Measurements from ENCODE around the gene CALHM1. TPM values are rescaled to one million over a fixed set of nuclear protein-coding genes. Genes with fewer than 3 reads are reported as not detected.

Gene CALHM1
- total RNA-seq, 1 donor from 2014 or later, result not detected

DNA sequence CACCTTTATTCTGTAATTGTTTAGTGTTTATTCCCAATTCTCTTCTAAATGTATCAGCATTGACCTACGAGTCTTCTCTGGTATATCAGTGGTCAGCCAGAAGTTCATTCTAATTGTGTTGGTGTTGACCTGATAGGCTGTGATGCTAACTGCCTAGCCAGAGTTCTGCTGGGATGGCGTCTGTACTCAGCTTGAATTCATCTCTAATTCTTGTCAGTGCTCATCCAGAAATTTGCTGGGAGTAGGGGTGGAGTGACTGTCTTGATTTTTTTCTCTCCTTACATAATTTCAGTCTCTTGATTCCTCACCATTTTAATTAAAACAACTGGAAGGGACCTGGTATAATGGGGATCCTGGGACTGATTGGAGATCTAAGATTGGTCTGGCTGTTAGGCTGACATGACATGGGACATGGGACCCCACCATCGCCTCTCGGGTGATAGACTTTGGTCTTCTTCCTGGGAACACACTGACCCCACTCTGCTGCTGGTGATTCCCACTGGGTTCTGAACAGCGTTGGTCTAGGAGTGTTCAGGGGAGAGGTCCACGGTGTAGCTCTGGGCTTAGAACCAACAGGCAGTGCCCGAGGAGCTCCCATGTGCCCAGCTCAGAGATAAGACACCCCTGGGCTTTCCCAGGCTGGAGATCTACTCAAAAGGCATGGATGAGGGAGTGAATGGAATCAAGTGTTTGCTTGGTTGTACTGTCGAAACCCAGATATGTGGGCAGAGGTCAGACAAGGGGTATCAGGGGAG, 38.6 kb upstream of the CALHM1 start:
- H3K27me3 Mint-ChIP-seq, result peaks cover 49% of the 10 kb centered on the region

DNA sequence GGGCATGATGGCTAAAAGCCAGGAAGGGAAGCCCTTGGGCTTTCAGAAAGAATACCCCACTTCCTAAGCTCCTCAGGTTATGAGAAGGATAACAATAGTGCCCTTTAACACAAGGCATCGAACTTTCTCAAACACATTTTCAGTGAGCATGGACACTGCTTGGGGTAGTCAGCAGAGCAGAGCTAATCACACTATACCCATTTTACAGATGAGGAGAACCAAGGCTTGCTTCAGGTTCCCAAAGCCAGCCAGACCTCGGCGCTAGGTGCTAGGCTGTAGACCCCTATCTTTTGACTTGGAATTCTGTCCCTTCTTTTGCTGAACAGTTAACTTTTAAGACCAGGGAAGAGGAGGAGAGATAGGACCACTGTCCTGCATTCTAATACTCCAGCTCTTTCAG, 36.6 kb upstream of the CALHM1 start:
- H3K27me3 Mint-ChIP-seq, result peaks cover 55% of the 10 kb centered on the region
- peaks cover 17% of the 10 kb centered on the region for H3K4me1 Mint-ChIP-seq (ENCODE audit: unreplicated experiment)
- no peaks in the 10 kb centered on the region for H3K36me3 Mint-ChIP-seq
- TF ChIP-seq, protein P1, sequence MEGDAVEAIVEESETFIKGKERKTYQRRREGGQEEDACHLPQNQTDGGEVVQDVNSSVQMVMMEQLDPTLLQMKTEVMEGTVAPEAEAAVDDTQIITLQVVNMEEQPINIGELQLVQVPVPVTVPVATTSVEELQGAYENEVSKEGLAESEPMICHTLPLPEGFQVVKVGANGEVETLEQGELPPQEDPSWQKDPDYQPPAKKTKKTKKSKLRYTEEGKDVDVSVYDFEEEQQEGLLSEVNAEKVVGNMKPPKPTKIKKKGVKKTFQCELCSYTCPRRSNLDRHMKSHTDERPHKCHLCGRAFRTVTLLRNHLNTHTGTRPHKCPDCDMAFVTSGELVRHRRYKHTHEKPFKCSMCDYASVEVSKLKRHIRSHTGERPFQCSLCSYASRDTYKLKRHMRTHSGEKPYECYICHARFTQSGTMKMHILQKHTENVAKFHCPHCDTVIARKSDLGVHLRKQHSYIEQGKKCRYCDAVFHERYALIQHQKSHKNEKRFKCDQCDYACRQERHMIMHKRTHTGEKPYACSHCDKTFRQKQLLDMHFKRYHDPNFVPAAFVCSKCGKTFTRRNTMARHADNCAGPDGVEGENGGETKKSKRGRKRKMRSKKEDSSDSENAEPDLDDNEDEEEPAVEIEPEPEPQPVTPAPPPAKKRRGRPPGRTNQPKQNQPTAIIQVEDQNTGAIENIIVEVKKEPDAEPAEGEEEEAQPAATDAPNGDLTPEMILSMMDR (conservative IDR thresholded peaks at IDR 0.05), result no peak
- H3K9me3 Mint-ChIP-seq, result no peaks in the 10 kb centered on the region
- DNase-seq (ENCODE audit: extremely low spot score, unreplicated experiment), result no peak
- peak overlapping the region; percentile 89 for H3K27ac Mint-ChIP-seq
- H3K4me3 Mint-ChIP-seq, result peak overlapping the region; percentile 92

More for the DNA sequence above, 38.6 kb upstream of the CALHM1 start:
- Mint-ChIP-seq H3K36me3 (no peaks in the 10 kb centered on the region), H3K27ac (peak overlapping the region; percentile 46), H3K9me3 (no peaks in the 10 kb centered on the region), H3K4me1 (ENCODE audit: unreplicated experiment) (peaks cover 16% of the 10 kb centered on the region), H3K4me3 (peak overlapping the region; percentile 74)
- TF ChIP-seq, protein P1 (conservative IDR thresholded peaks at IDR 0.05), result no peak
- no peak for DNase-seq (ENCODE audit: extremely low spot score, unreplicated experiment)

DNA sequence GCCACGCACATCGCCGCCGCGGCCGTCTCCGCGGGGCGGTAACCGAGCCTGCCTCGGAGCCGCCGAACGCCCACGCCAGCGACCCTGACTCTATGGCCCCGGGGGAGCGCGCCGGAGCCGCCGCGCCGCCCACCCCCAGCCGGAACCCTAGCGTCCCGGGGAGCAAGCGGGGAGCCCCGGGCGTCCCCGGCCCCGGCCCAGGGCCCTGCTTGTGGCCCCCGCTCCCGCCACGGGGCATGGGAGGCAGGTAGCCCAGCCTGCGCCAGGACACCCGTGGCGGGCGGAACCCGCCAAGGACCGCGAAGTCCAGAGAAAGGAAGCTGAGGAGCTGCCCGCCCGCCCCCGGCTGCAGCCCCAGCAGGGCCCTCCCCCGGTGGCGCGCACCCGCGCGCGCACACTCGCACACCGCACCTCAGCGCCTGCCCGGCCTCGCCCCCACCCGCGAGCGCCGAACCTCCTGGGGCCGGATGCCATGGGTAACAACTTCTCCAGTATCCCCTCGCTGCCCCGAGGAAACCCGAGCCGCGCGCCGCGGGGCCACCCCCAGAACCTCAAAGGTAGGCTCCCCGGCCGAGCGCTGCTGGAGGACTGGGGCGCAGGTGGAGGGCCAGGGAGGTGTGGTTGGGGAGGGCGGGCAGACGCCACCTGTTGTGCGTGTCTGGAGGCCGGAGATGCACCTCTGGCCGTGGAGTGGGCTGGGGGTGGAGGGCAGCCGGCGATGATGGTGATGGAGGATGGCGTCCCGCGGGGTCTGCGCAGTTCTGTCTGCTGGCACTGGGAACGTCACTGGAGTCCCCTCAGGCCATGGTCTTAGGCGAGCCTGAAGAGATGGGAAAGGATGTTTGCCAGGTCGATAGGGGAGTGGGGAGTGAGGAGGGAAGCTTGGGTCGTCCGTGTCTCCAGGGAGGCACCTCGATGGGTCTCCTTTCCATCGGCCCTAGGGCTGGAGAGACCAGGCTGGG, 35.5 kb upstream of the CALHM1 start:
- H3K36me3 Mint-ChIP-seq, result no peaks in the 10 kb centered on the region
- H3K27me3 Mint-ChIP-seq, result peaks cover 48% of the 10 kb centered on the region
- peaks cover 17% of the 10 kb centered on the region for H3K4me1 Mint-ChIP-seq (ENCODE audit: unreplicated experiment)
- peak overlapping the region; percentile 92 for H3K4me3 Mint-ChIP-seq
- H3K27ac Mint-ChIP-seq, result peak overlapping the region; percentile 89
- no peak for DNase-seq (ENCODE audit: extremely low spot score, unreplicated experiment)
- TF ChIP-seq, protein P1 (conservative IDR thresholded peaks at IDR 0.05), result no peak
- H3K9me3 Mint-ChIP-seq, result no peaks in the 10 kb centered on the region

DNA sequence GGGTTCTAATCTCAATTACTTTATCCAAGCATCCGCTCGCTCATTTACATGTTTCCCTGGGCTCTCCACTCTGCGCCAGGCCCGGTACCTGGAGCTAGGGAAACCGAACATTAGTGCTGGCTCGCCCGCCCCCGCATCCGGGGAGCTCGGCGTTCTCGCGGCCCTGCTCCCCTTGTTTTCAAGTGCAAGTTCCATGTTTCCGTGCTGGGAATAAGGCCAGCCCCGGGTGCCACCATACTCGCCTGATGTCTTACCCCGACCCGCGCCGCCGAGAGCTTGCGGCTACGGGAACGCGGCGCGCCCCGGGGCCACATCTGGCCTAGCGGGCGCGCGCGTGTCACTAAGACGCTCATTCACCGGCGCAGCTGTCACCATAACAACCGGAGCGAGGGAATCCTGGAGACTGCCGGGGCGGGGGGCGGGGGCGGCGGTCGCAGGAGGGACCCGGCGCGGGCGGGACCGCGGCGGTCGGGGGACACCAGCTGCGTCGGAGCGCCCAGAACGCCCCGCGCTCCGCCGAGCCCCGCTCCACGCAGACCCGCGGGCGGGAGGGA, 34.7 kb upstream of the CALHM1 start, which contains the start of gene NEURL1:
Gene NEURL1, plus strand, starts transcription at position 344 of the 554 bp plus-strand sequence. CDS start 683 bp downstream, outside the sequence.
- peak within 1 kb of the TSS; percentile 89 for H3K27ac Mint-ChIP-seq
- H3K27me3 Mint-ChIP-seq, result peaks cover 48% of the 10 kb centered on the region
- DNase-seq (ENCODE audit: extremely low spot score, unreplicated experiment), result no peak
- peaks cover 17% of the 10 kb centered on the region for H3K4me1 Mint-ChIP-seq (ENCODE audit: unreplicated experiment)
- H3K4me3 Mint-ChIP-seq, result peak within 1 kb of the TSS; percentile 92
- H3K36me3 Mint-ChIP-seq, result no peaks in the 10 kb centered on the region
- TF ChIP-seq, protein P1 (conservative IDR thresholded peaks at IDR 0.05), result no peak
- H3K9me3 Mint-ChIP-seq, result no peaks in the 10 kb centered on the region

DNA sequence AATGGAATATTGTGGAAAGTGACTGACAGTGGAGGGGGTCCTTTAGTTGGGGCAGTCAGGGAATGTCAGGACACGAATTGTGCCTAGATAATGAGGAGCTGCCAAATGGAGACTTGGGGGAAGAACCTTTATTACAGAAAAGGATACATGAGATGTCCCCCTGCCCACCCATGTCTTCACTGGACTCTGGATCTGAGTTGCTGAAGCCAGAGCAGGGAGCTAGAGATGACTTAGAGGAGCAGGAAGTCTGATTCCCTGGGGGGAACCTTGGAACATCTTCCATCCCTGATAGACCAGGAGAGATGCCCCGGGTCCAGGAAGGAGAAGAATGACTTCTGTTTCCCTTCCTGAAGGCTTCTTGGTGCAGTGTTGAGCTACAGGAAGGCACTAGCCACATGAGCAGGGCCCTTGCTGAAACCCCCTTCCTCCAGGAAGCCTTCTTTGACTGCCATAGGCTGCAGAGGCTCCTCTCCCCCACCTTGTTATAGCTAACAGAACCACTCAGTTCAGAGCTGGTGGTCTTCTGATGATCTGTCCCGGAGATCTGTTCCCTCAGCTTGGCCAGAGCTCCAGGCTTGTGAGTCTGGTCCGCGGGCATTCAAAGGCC, 34.1 kb upstream of the CALHM1 start:
- Mint-ChIP-seq H3K27ac (peak overlapping the region; percentile 76), H3K4me3 (peak overlapping the region; percentile 73), H3K36me3 (no peaks in the 10 kb centered on the region), H3K9me3 (no peaks in the 10 kb centered on the region), H3K27me3 (peaks cover 47% of the 10 kb centered on the region), H3K4me1 (ENCODE audit: unreplicated experiment) (peaks cover 17% of the 10 kb centered on the region)
- no peak for DNase-seq (ENCODE audit: extremely low spot score, unreplicated experiment)
- TF ChIP-seq, protein P1 (conservative IDR thresholded peaks at IDR 0.05), result no peak

All from type B pancreatic cell (in vitro differentiated cells).